AG04449 (cell line): ENCODE measurements around the gene MICALL2.

ENCODE experiments used
- CTCF ChIA-PET: fragments of 350-600 bp; formaldehyde crosslinking; extraction: SDS; loops from one replicate; lab custom pipeline; 2021; ENCODE audit warnings: antibody characterized with exemption; lab: Yijun Ruan, JAX
- POLR2A ChIA-PET: fragments of 400-600, 350-600 bp; formaldehyde crosslinking; extraction: SDS; loops from one replicate; lab custom pipeline; 2020; ENCODE audit warnings: antibody characterized with exemption, inconsistent platforms; lab: Yijun Ruan, JAX
- DNase-seq: peaks from one replicate; pipeline ENCODE4 v3.0.0-alpha.2; 2010; ENCODE audit warnings: low read depth, low spot score
- H3K4me3 ChIP-seq: 2 replicates; pipeline ENCODE4 v1.5.1; 2011; ENCODE audit warnings: low read depth, mild to moderate bottlenecking, control low read depth, low read length
- TF ChIP-seq, protein P1 (sequence below): IDR thresholded peaks from one replicate; pipeline ENCODE4 v1.5.1; 2011; ENCODE audit warnings: mild to moderate bottlenecking, moderate library complexity, low read length, control low read depth, inconsistent platforms; ENCODE audit not compliant: insufficient read depth; ENCODE audit errors: missing control alignments

The MICALL2 gene

DNA sequence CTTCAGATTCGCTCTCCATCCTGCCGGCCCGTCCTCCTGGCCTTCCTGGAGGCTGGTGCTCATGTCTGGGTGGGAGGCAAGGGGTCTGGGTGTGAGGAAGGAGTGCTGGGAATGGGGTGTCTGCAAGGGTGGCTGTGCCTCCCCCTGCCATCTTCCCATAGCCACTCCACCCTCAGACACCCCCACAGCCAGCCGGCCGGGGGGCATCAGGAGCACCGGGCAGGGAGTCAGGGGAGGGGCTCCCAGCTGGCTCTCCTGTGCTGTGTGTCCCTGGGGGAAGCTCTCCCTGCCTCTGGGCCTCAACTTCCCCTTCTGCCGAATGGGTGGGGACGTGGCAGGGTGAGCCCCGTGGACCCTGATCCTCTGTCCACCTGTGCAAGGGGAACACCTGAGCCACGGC is 18.6 kb downstream of the MICALL2 start:
- no peak overlapping the region for H3K4me3 ChIP-seq
- POLR2A ChIA-PET = no interaction called here
- TF ChIP-seq, protein P1, sequence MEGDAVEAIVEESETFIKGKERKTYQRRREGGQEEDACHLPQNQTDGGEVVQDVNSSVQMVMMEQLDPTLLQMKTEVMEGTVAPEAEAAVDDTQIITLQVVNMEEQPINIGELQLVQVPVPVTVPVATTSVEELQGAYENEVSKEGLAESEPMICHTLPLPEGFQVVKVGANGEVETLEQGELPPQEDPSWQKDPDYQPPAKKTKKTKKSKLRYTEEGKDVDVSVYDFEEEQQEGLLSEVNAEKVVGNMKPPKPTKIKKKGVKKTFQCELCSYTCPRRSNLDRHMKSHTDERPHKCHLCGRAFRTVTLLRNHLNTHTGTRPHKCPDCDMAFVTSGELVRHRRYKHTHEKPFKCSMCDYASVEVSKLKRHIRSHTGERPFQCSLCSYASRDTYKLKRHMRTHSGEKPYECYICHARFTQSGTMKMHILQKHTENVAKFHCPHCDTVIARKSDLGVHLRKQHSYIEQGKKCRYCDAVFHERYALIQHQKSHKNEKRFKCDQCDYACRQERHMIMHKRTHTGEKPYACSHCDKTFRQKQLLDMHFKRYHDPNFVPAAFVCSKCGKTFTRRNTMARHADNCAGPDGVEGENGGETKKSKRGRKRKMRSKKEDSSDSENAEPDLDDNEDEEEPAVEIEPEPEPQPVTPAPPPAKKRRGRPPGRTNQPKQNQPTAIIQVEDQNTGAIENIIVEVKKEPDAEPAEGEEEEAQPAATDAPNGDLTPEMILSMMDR = no peak
- CTCF ChIA-PET = interaction anchor here (1.2 to 3.1 kb wide), 3 partner anchors 8 to 215 kb away, joined by 3 to 21 read pairs (median 17); no protein-coding TSS in a partner anchor
- no peak for DNase-seq

DNA sequence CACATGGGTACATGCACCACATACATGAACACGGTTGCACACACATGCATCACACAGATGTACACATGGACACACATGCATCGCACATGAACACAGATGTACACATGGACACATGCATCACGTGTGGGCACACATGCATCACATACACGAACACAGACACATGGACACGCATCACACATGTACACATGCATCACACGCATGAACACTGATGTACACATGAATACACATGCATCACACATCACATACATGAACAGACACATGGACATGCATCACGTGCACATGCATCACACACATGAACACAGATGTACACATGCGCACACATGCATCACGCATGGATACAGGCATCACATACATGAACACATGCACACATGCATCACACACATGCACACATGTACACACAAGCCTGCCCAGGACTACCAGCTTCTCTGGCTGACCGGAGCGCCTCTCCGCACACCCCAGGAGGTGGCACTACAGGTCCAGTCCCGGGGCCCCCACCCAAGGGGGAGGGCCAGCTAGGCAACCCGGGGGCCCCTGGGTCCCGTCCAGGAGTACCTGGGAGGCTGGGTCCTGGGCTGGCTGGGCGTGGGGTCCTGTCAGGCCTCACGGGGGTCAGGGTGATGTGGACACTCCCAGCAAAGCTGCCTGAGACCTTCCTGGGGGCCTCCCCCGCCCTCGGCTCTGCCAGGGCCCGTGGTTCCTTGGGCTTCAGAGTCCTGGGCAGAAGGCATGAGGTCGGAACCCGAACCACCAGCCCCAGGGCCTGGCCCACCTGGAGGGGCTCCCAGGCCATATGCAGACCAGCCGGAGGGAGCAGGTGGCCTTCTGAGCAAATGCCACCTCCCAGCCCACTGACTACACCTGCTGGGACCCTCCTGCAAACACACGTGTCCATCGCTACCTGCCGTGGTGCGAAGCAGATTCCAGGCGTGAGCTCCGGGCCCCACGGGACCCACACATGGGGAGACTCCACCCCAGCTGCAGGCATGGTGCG is 19.6 kb downstream of the MICALL2 start:
- H3K4me3 ChIP-seq = no peak overlapping the region
- ChIA-PET POLR2A (no interaction called here), CTCF (interaction anchor here (0.8 to 3.1 kb wide), 5 partner anchors 11 to 214 kb away, joined by 3 to 17 read pairs (median 3); no protein-coding TSS in a partner anchor)
- TF ChIP-seq, protein P1 = no peak
- DNase-seq = no peak

DNA sequence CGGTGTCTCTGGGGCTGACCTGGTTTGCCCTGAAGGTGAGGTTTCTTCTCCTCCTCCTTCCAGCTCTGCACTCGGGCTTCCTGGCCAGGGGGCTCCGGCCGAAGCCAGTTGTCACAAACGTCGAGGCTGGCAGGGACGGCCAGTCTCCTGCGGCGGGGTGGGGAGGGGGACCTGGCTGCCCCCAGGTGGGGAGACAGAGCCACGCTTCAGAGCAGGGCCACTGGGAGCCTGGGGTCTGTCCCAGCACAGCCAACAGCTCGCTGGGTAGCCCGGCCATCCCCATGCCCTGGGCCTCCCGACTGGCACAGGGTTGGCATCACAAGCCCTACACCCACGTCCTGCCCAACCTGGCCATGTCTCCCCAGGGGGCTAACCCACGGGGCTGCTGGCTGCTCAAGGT is 20.4 kb downstream of the MICALL2 start:
- ChIA-PET CTCF (interaction anchor here (0.8 to 3.1 kb wide), 4 partner anchors 10 to 36 kb away, joined by 3 to 17 read pairs (median 4); no protein-coding TSS in a partner anchor), POLR2A (no interaction called here)
- H3K4me3 ChIP-seq = no peak overlapping the region
- no peak for DNase-seq
- TF ChIP-seq, protein P1 = no peak

DNA sequence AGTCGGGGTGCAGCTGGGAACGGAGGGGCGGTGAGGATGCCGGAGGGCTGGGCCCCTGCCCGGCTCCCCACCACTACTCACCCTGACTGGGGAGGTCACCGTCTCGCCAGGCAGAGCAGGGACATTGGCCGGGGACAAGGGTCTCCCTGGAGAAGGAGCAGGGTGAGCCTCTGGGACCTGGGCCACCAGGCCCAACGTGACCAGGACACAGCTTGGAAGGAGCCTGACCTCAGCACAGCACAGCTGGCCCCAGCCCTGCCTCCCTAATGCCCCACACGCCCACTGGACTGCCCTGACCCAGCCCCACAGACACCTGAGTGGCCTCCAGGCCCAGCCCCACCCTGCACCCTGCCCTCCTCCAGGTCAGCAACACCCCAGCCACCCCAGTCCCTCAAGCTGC is 21.1 kb downstream of the MICALL2 start:
- H3K4me3 ChIP-seq = no peak overlapping the region
- CTCF ChIA-PET = interaction anchor here (0.8 to 3.1 kb wide), 3 partner anchors 11 to 36 kb away, joined by 3 to 17 read pairs (median 3); no protein-coding TSS in a partner anchor
- TF ChIP-seq, protein P1 = no peak
- POLR2A ChIA-PET = no interaction called here
- no peak for DNase-seq

DNA sequence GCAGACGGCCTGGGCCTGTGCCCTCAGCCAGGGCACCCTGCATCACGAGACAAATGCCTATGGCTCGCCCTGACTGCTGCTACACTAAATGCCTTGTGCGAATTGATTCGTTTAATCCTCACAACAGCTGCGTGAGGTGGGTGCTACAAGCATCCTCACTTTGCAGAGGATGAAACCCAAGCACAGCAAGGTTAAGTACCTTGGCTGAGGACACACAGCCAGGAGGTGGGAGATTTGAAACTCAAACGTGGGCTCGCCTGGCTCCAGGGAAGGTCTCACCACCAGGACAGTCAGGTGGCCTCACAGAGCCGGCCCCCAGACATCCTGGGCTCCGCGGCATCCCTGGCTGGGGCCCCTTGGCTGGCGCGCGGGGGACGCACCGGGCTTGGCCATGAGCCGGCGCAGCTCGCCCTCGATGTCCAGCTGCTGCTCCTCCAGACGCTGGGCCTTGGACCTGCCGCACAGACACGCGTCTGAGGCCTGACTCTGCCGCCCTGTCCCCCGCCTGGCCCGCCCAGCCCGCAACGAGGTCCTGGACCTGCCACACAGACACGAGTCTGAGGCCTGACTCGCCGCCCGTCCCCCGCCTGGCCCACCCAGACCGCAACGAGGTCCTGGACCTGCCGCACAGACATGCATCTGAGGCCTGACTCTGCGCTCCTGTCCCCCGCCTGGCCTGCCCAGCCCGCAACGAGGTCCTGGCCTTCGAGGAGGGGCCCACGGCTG is 22.0 kb downstream of the MICALL2 start:
- POLR2A ChIA-PET = no interaction called here
- no peak overlapping the region for H3K4me3 ChIP-seq
- TF ChIP-seq, protein P1 = no peak
- DNase-seq = no peak
- CTCF ChIA-PET = interaction anchor here (0.8 kb wide), 1 partner anchor 212 kb away, joined by 3 read pairs; no protein-coding TSS in a partner anchor

DNA sequence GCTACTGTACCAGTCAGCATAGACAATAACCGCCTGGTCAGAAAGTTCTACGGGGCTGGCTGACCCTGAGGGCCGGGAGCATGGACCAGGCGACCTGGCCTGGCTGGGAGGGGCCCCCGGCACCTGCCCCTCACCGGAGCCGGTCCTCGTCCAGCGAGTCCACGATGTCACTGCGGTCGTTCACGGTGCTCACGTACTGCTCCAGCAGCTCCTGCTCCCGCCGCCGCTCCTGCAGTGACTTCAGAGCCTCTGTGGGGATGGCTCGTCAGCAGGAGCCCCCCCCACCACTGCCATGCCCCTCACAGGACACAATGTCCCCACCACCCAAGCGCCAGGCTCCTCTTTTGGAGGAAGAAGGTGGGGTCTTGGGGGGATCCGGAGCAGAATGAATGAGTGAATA is 22.7 kb downstream of the MICALL2 start:
- H3K4me3 ChIP-seq = no peak overlapping the region
- ChIA-PET POLR2A (no interaction called here), CTCF (interaction anchor here (1.3 to 1.4 kb wide), 2 partner anchors 38 to 243 kb away, joined by 4 to 6 read pairs; no protein-coding TSS in a partner anchor)
- no peak for DNase-seq
- TF ChIP-seq, protein P1 = no peak
